HL-60 (cell line): ENCODE data around the gene TOR2A.

ENCODE experiments used
- CTCF ChIP-seq: IDR thresholded peaks from one replicate; pipeline ENCODE4 v1.5.1; 2011; ENCODE audit warnings: low read length, control low read depth, inconsistent platforms; ENCODE audit not compliant: insufficient read depth
- GABPA ChIP-seq: IDR thresholded peaks from 2 replicates; pipeline ENCODE4 v1.6.1; 2012; ENCODE audit warnings: low read depth
- POLR2AphosphoS5 ChIP-seq: IDR thresholded peaks from 2 replicates; pipeline ENCODE4 v1.6.1; 2012; ENCODE audit warnings: low read depth
- REST ChIP-seq: IDR thresholded peaks from 2 replicates; pipeline ENCODE4 v1.6.1; 2012; ENCODE audit warnings: low read depth; ENCODE audit not compliant: insufficient replicate concordance

GRCh38 chr9:127731938-127732337 lies 3.2 kb downstream of the TOR2A start:
- TF ChIP-seq CTCF (no peak), REST (no peak), GABPA (no peak), POLR2AphosphoS5 (no peak)
